ENCODE measurements around the gene C1orf105. TPM values are rescaled to one million over a fixed set of nuclear protein-coding genes. Genes with fewer than 3 reads are reported as not detected.

The C1orf105 gene
- total RNA-seq, 1 experiment from 2014 or later = not detected

GRCh38 chr1:172447641-172448040 is 27.2 kb downstream of the C1orf105 start:
- Histone ChIP-seq H3K4me3 (ENCODE audit: low read depth, low read length, poor library complexity, severe bottlenecking) (no peak overlapping the region), H3K4me1 (ENCODE audit: insufficient read depth, low read length, poor library complexity, severe bottlenecking) (peaks cover 6% of the 10 kb centered on the region), H3K36me3 (ENCODE audit: insufficient read depth, low read length, poor library complexity, severe bottlenecking) (no peaks in the 10 kb centered on the region), H3K9me3 (ENCODE audit: low read depth, low read length, poor library complexity, severe bottlenecking) (no peaks in the 10 kb centered on the region), H3K27me3 (replicated peaks; ENCODE audit: insufficient read depth, low read depth, low read length, poor library complexity) (no peaks in the 10 kb centered on the region), H3K27ac (ENCODE audit: low read depth, low read length, poor library complexity, severe bottlenecking) (no peak overlapping the region)
- BruUV-seq (replicated peaks) = no TSS peak
- ChIA-PET CTCF (no interaction called here), POLR2A (ENCODE audit: low non-redundant PET) (no interaction called here)
- DNase-seq (ENCODE audit: low spot score) = no peak
- intact Hi-C loops (cut with micrococcal nuclease; ENCODE audit: unreplicated experiment) = no loop called here
- TF ChIP-seq CTCF (conservative IDR thresholded peaks at IDR 0.05; ENCODE audit: low read depth, low read length) (no peak), EZH2 (IDR thresholded peaks at IDR 0.05; ENCODE audit: borderline replicate concordance, low read depth, low read length, poor library complexity, severe bottlenecking) (no peak)

- Histone ChIP-seq H3K4me3 (ENCODE audit: low read depth, low read length, poor library complexity, severe bottlenecking) (no peak overlapping the region), H3K4me1 (ENCODE audit: insufficient read depth, low read length, poor library complexity, severe bottlenecking) (no peaks in the 10 kb centered on the region), H3K27ac (ENCODE audit: low read depth, low read length, poor library complexity, severe bottlenecking) (no peak overlapping the region), H3K36me3 (ENCODE audit: insufficient read depth, low read length, poor library complexity, severe bottlenecking) (no peaks in the 10 kb centered on the region), H3K27me3 (replicated peaks; ENCODE audit: insufficient read depth, low read depth, low read length, poor library complexity) (no peaks in the 10 kb centered on the region), H3K9me3 (ENCODE audit: low read depth, low read length, poor library complexity, severe bottlenecking) (no peaks in the 10 kb centered on the region)
- CTCF ChIA-PET = no interaction called here
- no TSS peak for BruUV-seq (replicated peaks)
- no peak for TF ChIP-seq CTCF (conservative IDR thresholded peaks at IDR 0.05; ENCODE audit: low read depth, low read length)
- no peak for TF ChIP-seq EZH2 (IDR thresholded peaks at IDR 0.05; ENCODE audit: borderline replicate concordance, low read depth, low read length, poor library complexity, severe bottlenecking)
- no peak for DNase-seq (ENCODE audit: low spot score)
- intact Hi-C loops (cut with micrococcal nuclease; ENCODE audit: unreplicated experiment) = no loop called here
- POLR2A ChIA-PET (ENCODE audit: low non-redundant PET) = no interaction called here
These were observed 28.6 kb downstream of the C1orf105 start for GRCh38 chr1:172448995-172449584.

- ChIA-PET POLR2A (ENCODE audit: low non-redundant PET) (no interaction called here), CTCF (interaction anchor here (1.4 kb wide), 1 partner anchor 270 kb away, joined by 9 read pairs; no protein-coding TSS in a partner anchor)
- intact Hi-C loops (cut with micrococcal nuclease; ENCODE audit: unreplicated experiment) = loop anchor here (1.0 kb wide), 1 partner anchor 269 kb away; no protein-coding TSS in a partner anchor
- Histone ChIP-seq H3K4me1 (ENCODE audit: insufficient read depth, low read length, poor library complexity, severe bottlenecking) (no peaks in the 10 kb centered on the region), H3K27me3 (replicated peaks; ENCODE audit: insufficient read depth, low read depth, low read length, poor library complexity) (no peaks in the 10 kb centered on the region), H3K4me3 (ENCODE audit: low read depth, low read length, poor library complexity, severe bottlenecking) (no peak overlapping the region), H3K36me3 (ENCODE audit: insufficient read depth, low read length, poor library complexity, severe bottlenecking) (no peaks in the 10 kb centered on the region), H3K9me3 (ENCODE audit: low read depth, low read length, poor library complexity, severe bottlenecking) (no peaks in the 10 kb centered on the region), H3K27ac (ENCODE audit: low read depth, low read length, poor library complexity, severe bottlenecking) (no peak overlapping the region)
- peak; percentile 83 for TF ChIP-seq CTCF (conservative IDR thresholded peaks at IDR 0.05; ENCODE audit: low read depth, low read length)
- TF ChIP-seq EZH2 (IDR thresholded peaks at IDR 0.05; ENCODE audit: borderline replicate concordance, low read depth, low read length, poor library complexity, severe bottlenecking) = no peak
- no TSS peak for BruUV-seq (replicated peaks)
- DNase-seq (ENCODE audit: low spot score) = peak; percentile 70
These were observed 29.4 kb downstream of the C1orf105 start for GRCh38 chr1:172449585-172450523.

All from A673 (cell line).